22Rv1 (cell line): ENCODE data around the gene KCNJ5.
"Not testable (repeated sequence)": the region's sequence is repeated elsewhere in the genome, so short reads cannot be mapped to it uniquely, and the experiment has no call there.

Experiments used
- H3K27ac ChIP-seq: fragments of 450-650 bp; 2 replicates; pipeline ENCODE4 v1.5.1; 2017
- ZFX ChIP-seq: fragments of 450-650 bp; IDR thresholded peaks from 2 replicates; pipeline ENCODE4 v1.6.1; 2017; ENCODE audit warnings: antibody characterized with exemption, borderline replicate concordance
- TF ChIP-seq, protein P1 (sequence below): fragments of 450-650 bp; IDR thresholded peaks from 2 replicates; pipeline ENCODE4 v1.5.1; 2017; ENCODE audit warnings: mild to moderate bottlenecking

Gene KCNJ5

DNA sequence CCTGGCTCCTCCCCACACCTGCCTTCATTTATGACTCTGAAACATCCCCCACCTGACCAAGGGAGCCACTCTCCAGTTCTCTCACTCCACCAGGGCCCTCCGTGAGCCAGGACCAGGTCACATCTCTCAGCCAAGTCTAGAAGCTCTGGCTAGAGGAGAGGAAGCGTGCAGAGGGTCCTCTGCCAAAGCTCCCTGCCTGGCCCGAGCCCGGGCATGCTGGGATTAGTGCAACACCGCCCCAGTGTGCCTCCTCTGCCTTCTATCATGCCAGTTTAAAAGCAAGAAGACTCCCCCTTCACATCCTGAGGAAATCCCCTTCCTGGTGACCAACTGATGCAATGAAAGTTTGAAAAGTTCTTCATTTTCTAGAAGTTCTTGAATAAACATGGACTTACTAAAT, 28.1 kb downstream of the KCNJ5 start:
- H3K27ac ChIP-seq, result no peak overlapping the region

DNA sequence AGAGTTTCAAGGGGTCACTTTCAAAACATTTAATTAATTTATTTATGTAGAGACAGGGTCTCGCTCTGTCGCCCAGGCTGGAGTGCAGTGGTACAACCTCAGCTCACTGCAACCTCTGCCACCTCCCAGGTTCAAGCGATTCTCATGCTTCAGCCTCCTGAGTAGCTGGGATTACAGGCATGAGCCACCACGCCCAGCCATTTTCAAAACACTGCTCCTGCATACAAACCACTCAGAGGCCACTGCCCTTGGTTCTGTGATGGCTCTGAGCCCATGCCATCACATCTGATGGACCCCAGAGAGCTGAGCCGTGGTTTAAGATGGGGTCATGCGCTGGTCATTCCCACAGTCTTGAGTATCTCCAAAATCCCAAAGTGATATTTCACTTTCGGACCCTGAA, 28.5 kb downstream of the KCNJ5 start:
- H3K27ac ChIP-seq, result not testable (repeated sequence)

More for the DNA sequence above, 28.1 kb downstream of the KCNJ5 start:
- TF ChIP-seq, protein P1, sequence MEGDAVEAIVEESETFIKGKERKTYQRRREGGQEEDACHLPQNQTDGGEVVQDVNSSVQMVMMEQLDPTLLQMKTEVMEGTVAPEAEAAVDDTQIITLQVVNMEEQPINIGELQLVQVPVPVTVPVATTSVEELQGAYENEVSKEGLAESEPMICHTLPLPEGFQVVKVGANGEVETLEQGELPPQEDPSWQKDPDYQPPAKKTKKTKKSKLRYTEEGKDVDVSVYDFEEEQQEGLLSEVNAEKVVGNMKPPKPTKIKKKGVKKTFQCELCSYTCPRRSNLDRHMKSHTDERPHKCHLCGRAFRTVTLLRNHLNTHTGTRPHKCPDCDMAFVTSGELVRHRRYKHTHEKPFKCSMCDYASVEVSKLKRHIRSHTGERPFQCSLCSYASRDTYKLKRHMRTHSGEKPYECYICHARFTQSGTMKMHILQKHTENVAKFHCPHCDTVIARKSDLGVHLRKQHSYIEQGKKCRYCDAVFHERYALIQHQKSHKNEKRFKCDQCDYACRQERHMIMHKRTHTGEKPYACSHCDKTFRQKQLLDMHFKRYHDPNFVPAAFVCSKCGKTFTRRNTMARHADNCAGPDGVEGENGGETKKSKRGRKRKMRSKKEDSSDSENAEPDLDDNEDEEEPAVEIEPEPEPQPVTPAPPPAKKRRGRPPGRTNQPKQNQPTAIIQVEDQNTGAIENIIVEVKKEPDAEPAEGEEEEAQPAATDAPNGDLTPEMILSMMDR, result no peak
- no peak for TF ChIP-seq ZFX

DNA sequence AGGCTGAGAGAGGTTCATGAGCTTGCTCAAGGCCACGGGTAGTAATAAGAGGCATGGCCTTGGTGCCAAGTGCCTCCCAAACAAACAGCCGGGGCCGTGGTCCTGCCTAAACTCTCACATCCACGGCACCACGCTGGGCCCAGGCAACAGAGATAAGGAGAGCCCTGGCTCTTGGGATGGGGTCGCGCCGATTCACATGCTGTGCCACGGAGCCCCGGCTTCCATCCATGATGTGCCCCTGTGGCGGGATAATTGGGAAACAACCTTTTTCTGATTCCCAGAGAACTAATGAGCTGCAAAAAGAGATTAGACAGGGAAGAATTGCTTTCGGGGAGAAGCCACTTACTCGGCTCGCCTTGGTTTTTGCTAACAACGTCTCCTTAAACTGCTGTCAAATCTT, 29.5 kb downstream of the KCNJ5 start:
- TF ChIP-seq, protein P1, result no peak
- TF ChIP-seq ZFX, result no peak
- no peak overlapping the region for H3K27ac ChIP-seq

DNA sequence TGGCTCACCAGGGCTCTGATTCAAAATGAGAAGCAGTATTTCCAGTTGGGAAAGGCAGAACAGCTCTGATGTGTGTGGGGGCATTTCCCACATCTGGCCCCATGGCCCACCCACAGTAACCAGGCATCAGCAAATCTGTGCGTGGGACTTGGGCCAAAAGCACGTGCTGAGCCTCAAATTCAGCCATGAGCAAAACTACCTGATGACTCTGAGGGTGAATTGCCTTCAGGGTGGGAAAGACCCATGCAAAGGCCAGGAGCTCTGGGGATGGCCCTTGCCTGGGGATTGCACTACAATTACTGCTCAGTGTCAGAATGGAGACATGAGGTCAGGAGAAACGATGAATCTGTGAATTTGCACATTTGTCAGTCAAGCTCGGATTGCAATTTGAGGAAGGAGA, 30.6 kb downstream of the KCNJ5 start:
- H3K27ac ChIP-seq, result no peak overlapping the region
- TF ChIP-seq ZFX, result no peak

DNA sequence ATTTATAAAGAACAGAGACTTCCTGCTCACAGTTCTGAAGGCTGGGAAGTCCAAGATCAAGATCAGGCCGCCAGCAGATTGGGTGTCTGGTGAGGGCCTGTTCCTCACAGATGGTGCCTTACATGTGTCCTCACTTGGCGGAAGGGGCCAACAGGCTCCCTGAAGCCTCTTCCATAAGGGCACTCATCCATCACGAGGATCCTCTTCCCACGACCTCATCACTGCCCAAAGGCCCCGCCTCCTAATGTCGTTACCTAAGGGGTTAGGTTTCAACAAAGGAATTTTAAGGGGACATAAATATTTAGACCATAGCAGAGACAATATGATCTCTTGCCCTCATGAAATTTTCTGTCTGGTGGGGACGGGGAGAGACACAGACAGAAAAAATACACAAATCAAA, 32.9 kb downstream of the KCNJ5 start:
- TF ChIP-seq, protein P1, result no peak
- no peak for TF ChIP-seq ZFX
- no peak overlapping the region for H3K27ac ChIP-seq

DNA sequence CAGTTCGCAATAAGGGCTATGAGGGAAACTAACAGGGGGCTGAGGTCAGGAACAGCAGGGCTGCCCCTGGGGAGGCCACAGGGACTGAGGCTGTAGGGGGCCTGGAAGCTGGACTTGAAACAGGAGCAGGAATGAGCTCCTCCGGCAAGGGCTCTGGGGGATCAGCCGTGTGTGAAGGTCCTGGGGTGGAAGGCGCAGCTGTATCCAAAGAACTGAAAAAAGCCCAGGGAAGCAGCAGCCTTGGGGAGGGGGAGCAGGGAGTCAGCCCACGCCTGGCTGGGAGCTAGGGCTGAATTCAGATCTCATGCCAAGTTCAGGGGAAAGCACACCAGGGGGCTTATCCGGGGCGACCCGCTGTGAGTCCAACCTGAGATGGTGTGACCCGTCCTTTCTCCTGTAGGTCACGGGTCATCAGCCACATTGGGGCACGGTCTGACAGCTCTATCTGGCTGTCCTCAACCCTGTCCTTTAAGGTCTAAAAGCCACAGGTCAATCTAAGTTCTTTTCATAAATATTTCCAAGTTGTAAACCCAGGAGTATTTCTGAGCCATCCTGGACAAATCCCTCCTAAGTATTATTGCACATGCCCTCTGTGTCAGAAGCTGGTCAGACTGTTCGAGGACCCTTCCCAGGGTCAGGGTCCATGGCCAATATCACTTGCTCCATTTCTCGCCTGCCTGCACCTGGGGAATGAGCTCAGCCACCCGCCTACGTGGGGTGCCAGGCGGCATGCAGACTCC, 33.5 kb downstream of the KCNJ5 start:
- TF ChIP-seq, protein P1, result no peak
- no peak for TF ChIP-seq ZFX
- H3K27ac ChIP-seq, result no peak overlapping the region

DNA sequence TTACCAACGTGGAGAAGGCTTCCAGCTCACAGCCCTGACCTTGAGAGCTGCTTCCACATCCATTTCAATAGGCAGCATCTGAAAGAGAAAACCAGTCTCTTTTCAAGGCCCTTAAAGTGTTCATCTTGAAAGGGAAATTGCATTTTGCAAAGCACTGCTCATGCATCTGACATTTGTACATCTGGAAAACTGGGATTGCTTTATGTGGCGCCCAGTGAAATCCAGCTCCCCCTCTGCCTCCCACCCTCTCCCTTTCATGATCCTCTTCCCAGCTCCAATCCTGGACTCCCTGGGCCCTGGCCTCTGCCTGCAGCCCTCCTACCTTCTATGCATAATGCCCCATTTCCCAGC, 34.1 kb downstream of the KCNJ5 start:
- no peak overlapping the region for H3K27ac ChIP-seq
- TF ChIP-seq, protein P1, result no peak
- TF ChIP-seq ZFX, result no peak

DNA sequence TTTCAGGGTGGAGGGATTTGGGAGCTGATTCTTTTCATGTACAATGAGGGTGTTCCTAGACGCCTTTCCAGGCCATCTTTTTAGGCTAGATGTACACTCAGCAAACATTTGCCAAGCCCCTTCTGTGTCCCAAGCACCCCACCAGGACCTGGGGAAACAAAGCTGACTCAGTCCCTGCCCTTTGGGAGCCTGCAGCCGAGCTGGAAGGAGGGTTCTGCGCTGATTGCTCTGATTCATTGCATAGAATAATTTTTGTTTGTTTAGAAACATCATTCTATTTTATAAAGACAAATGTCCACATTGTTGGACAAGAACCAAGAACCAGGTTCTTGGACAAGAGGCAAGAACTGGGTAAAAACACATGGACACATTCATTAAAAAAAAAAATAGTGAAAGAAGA, 34.8 kb downstream of the KCNJ5 start:
- TF ChIP-seq ZFX, result no peak
- TF ChIP-seq, protein P1, result no peak
- no peak overlapping the region for H3K27ac ChIP-seq
